Measurements from ENCODE around the gene FARP1.

DNA sequence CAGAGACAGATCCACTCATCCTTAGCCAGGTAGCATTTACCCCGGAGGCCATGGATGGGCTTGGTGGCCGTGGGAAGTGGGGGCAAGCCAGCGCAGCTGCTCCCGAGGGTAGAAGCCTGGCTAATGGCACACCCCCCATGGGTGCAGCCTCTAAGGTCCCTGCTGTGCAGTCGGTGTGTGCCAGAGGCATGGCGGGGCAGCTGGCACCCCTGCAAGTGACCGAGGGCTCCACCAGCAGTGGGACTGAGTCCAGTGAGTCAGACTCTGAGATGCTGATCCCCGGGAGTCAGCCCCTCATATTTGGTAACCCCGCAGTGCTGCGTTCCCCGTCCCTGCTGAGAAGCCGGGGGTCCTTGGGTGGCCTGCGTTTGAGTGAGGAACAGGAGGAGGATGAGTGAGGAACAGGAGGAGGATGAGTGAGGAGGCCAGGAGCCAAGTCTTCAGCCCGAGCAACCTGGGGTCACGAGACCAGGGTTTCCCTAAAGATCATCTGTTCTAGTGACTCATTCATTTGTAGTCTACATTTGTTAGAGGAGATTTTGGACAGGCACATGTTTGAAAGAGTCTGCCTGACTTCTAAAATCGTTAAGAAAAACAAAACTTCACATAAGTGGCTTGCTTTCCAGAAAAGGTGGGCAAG, 253.3 kb downstream of the FARP1 start:
- no peak for TF ChIP-seq POLR2A (IDR thresholded peaks at IDR 0.05)
- TF ChIP-seq, protein P1, sequence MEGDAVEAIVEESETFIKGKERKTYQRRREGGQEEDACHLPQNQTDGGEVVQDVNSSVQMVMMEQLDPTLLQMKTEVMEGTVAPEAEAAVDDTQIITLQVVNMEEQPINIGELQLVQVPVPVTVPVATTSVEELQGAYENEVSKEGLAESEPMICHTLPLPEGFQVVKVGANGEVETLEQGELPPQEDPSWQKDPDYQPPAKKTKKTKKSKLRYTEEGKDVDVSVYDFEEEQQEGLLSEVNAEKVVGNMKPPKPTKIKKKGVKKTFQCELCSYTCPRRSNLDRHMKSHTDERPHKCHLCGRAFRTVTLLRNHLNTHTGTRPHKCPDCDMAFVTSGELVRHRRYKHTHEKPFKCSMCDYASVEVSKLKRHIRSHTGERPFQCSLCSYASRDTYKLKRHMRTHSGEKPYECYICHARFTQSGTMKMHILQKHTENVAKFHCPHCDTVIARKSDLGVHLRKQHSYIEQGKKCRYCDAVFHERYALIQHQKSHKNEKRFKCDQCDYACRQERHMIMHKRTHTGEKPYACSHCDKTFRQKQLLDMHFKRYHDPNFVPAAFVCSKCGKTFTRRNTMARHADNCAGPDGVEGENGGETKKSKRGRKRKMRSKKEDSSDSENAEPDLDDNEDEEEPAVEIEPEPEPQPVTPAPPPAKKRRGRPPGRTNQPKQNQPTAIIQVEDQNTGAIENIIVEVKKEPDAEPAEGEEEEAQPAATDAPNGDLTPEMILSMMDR (IDR thresholded peaks at IDR 0.05): no peak
